Parathyroid adenoma (tissue), 2 donors: Measurements from ENCODE around the gene STRC.
"Not testable (repeated sequence)": the region's sequence is repeated elsewhere in the genome, so short reads cannot be mapped to it uniquely, and the experiment has no call there.

Source experiments
- H2AFZ ChIP-seq: fragments of 300-600 bp; sonication (generic); one replicate; pipeline ENCODE4 v1.7.0; 2017; ENCODE audit warnings: antibody characterized with exemption, mild to moderate bottlenecking
- H3K27ac ChIP-seq: fragments of 300-600 bp; sonication (generic); one replicate; pipeline ENCODE4 v1.7.0; 2017
- H3K27me3 ChIP-seq: fragments of 300-600 bp; sonication (generic); one replicate; pipeline ENCODE4 v1.7.0; 2017; ENCODE audit warnings: low read length; ENCODE audit not compliant: control insufficient read depth, insufficient read depth
- H3K36me3 ChIP-seq: fragments of 300-600 bp; sonication (generic); one replicate; pipeline ENCODE4 v1.7.0; 2017; ENCODE audit warnings: low read length; ENCODE audit not compliant: control insufficient read depth, insufficient read depth
- H3K4me1 ChIP-seq: fragments of 300-600 bp; sonication (generic); one replicate; pipeline ENCODE4 v1.7.0; 2017; ENCODE audit warnings: control low read depth
- H3K4me2 ChIP-seq: fragments of 300-600 bp; sonication (generic); one replicate; pipeline ENCODE4 v1.7.0; 2017; ENCODE audit warnings: low read length
- H3K4me3 ChIP-seq: fragments of 300-600 bp; sonication (generic); one replicate; pipeline ENCODE4 v1.7.0; 2017; ENCODE audit warnings: low read depth, low read length
- H3K79me2 ChIP-seq: fragments of 300-600 bp; sonication (generic); one replicate; pipeline ENCODE4 v1.7.0; 2017; ENCODE audit warnings: control low read depth
- H3K9ac ChIP-seq: fragments of 300-600 bp; sonication (generic); one replicate; pipeline ENCODE4 v1.7.0; 2017; ENCODE audit warnings: mild to moderate bottlenecking
- H3K9me3 ChIP-seq: fragments of 300-600 bp; sonication (generic); one replicate; pipeline ENCODE4 v1.7.0; 2017; ENCODE audit warnings: low read length; ENCODE audit not compliant: control insufficient read depth
- CTCF ChIP-seq: fragments of 300-600 bp; sonication (generic); IDR thresholded peaks from one replicate; pipeline ENCODE4 v1.7.0; 2017; ENCODE audit warnings: antibody characterized with exemption, mild to moderate bottlenecking
- donor health status: primary hyperparathyroidism.

The STRC gene

GRCh38 chr15:43566615-43567014 is 52.0 kb downstream of the STRC start:
- not testable (repeated sequence) for H2AFZ ChIP-seq, H3K4me3 ChIP-seq, H3K36me3 ChIP-seq, H3K9me3 ChIP-seq, H3K79me2 ChIP-seq, H3K4me2 ChIP-seq, H3K9ac ChIP-seq, H3K27me3 ChIP-seq, H3K27ac ChIP-seq, H3K4me1 ChIP-seq

GRCh38 chr15:43563793-43564192 is 54.8 kb downstream of the STRC start:
- H3K36me3 ChIP-seq, H3K27me3 ChIP-seq: not testable (repeated sequence)

GRCh38 chr15:43562753-43563152 is 55.8 kb downstream of the STRC start:
- not testable (repeated sequence) for H3K27ac ChIP-seq, H3K9me3 ChIP-seq, H3K4me3 ChIP-seq, H3K79me2 ChIP-seq, H3K4me1 ChIP-seq, H3K4me2 ChIP-seq, H2AFZ ChIP-seq, H3K36me3 ChIP-seq, H3K27me3 ChIP-seq, H3K9ac ChIP-seq

More at GRCh38 chr15:43563793-43564192, 54.8 kb downstream of the STRC start:
- H3K79me2 ChIP-seq, H3K4me2 ChIP-seq, H2AFZ ChIP-seq, H3K9ac ChIP-seq, H3K9me3 ChIP-seq, H3K27ac ChIP-seq, H3K4me1 ChIP-seq, H3K4me3 ChIP-seq: not testable (repeated sequence)

- Histone ChIP-seq H3K9me3 (no peaks in the 10 kb centered on the region), H3K27ac (no peak overlapping the region), H3K4me2 (no peak overlapping the region), H3K36me3 (no peaks in the 10 kb centered on the region), H3K4me1 (no peaks in the 10 kb centered on the region), H3K9ac (no peak overlapping the region), H2AFZ (no peak overlapping the region), H3K4me3 (no peak overlapping the region), H3K27me3 (no peaks in the 10 kb centered on the region), H3K79me2 (no peaks in the 10 kb centered on the region)
- no peak for TF ChIP-seq CTCF
These were observed 65.6 kb downstream of the STRC start for GRCh38 chr15:43552986-43553385.

- Histone ChIP-seq H3K79me2 (no peaks in the 10 kb centered on the region), H3K4me1 (no peaks in the 10 kb centered on the region), H3K36me3 (no peaks in the 10 kb centered on the region), H3K9ac (no peak overlapping the region), H2AFZ (no peak overlapping the region), H3K4me2 (no peak overlapping the region), H3K9me3 (no peaks in the 10 kb centered on the region), H3K27ac (no peak overlapping the region), H3K27me3 (no peaks in the 10 kb centered on the region), H3K4me3 (no peak overlapping the region)
- no peak for TF ChIP-seq CTCF
These were observed 66.3 kb downstream of the STRC start for GRCh38 chr15:43552256-43552655.

- Histone ChIP-seq H3K36me3 (no peaks in the 10 kb centered on the region), H3K9ac (no peak overlapping the region), H3K79me2 (no peaks in the 10 kb centered on the region), H3K4me2 (no peak overlapping the region), H3K27ac (no peak overlapping the region), H3K4me1 (no peaks in the 10 kb centered on the region), H2AFZ (no peak overlapping the region), H3K9me3 (no peaks in the 10 kb centered on the region), H3K27me3 (no peaks in the 10 kb centered on the region), H3K4me3 (no peak overlapping the region)
- TF ChIP-seq CTCF, result no peak
These were observed 67.9 kb downstream of the STRC start for GRCh38 chr15:43550527-43551363.
